ENCODE measurements around the gene NFATC2. TPM values are rescaled to one million over a fixed set of nuclear protein-coding genes. Genes with fewer than 3 reads are reported as not detected.
"Not testable (repeated sequence)": the region's sequence is repeated elsewhere in the genome, so short reads cannot be mapped to it uniquely, and the experiment has no call there.

The NFATC2 gene
- total RNA-seq, 5 donors from 2014 or later (not counting 1 experiment from before 2014, with no cell fraction given) = 49.0 to 75.9 (median 67.0) TPM

DNA sequence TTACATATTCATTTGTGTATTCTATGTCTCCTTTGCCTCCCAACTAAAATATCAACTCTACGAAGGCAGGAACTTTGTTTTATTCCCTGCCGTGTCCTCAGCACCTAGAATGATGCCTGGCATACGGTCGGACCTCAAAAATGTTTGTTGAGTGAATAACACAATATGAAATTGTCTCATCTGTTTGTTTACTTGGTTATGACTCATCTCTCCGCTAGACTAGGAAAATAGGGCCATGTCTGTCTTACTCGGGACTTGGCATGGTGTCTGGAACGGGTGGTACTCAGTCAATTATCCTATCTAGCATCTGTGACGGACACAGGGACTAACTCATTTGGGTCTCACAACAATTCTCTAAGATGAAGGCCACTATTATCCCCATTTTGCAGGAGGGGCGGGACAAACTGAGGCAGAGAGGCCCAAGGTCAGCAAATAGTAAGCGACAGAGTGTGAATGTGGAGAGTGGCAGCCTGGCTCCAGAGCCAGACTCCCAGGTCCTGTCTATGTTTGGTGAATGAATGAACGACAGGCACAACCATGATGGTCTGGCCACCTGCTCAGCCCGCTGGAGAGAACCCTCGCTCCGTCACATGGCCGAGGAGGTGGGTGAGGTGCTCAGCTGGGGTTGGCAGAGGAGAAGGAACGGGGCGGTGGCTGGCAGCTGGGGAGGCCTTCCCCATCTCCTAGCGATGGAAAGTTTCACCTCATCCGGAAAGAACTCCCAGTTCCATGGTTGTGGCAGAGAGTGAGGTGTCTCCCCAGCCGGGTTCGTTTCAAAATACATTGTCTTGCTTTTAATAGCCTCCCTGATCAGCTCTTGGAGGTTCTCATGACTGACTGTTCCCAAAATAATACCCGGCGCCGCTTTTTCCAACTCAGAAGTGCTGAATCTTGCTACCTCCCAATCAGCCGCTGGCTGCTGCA lies 27.6 kb upstream of the NFATC2 start:
- H3K9me3 ChIP-seq = no peaks in the 10 kb centered on the region
- POLR2A ChIA-PET = no interaction called here
- H3K4me1 ChIP-seq (ENCODE audit: control insufficient read depth in 1 of 2, extremely low read depth in 1 of 2, insufficient read depth in 2 of 2, low read length in 2 of 2) = no peaks in the 10 kb centered on the region
- H3K4me3 ChIP-seq (ENCODE audit: control insufficient read depth in 1 of 2, extremely low read depth in 1 of 2, low read length in 1 of 2) = no peak overlapping the region
- no peak for DNase-seq
- Mint-ChIP-seq H3K4me1 (no peaks in the 10 kb centered on the region), H3K27ac (no peak overlapping the region), H3K27me3 (peaks cover 4 to 8% of the 10 kb centered on the region in 2 donors), H3K4me3 (no peak overlapping the region), H3K36me3 (no peaks in the 10 kb centered on the region), H3K9me3 (peaks cover 0 to 12% (median 6%) of the 10 kb centered on the region in 3 donors)
- ATAC-seq (replicated peaks in 1 of 4) = no peak
- CTCF ChIA-PET = no interaction called here
- no peaks in the 10 kb centered on the region for H3K36me3 ChIP-seq (ENCODE audit: control insufficient read depth in 2 of 2, extremely low read depth in 1 of 2, insufficient read depth in 1 of 2, low read length in 1 of 2)
- H3K27me3 ChIP-seq (replicated peaks in 1 of 2; ENCODE audit: control insufficient read depth in 2 of 2, extremely low read depth in 1 of 2, insufficient read depth in 2 of 2, low read length in 1 of 2) = peaks cover 0 to 21% of the 10 kb centered on the region in 2 experiments
- H3K27ac ChIP-seq (ENCODE audit: low read length) = no peak overlapping the region
- WGBS (ENCODE audit: insufficient coverage) = 88% methylated on average over 11 of the region's 25 CpGs

DNA sequence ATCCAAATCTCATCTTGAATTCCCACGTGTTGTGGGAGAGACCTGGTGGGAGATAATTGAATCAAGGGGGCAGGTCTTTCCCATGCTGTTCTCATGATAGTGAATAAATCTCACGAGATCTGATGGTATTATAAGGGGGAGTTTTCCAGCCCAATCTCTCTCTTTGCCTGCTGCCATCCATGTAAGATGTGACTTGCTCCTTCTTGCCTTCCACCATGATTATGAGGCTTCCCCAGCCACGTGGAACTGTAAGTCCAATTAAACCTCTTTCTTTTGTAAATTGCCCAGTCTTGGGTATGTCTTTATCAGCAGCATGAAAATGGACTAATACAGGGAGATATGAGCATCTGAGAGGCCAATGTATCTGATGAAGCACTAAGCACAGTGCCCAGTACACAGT lies 26.0 kb upstream of the NFATC2 start:
- no CpG with 5 or more reads among the region's 3 CpGs for WGBS (ENCODE audit: insufficient coverage)

DNA sequence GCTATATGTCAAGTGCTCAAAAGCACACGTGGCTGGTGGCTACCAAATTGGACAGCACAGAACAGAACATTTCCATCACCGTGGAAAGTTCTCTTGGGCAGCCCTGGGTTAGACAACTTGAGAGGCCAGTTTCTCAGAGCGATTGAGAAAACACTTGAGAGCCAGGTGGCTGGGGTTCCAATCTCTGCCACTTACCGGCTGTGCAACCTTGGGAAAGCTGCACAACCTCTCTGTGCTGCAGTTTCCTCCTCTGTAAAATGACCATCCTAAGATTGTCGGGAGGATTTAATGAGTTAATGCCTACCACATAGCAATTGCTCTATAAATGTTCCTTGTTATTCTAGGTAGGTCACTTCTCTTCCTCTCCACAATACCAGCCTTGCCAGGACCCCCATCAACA lies 25.1 kb upstream of the NFATC2 start:
- no peak overlapping the region for H3K4me3 Mint-ChIP-seq
- CTCF ChIA-PET = no interaction called here
- DNase-seq = no peak
- no peak for ATAC-seq (replicated peaks in 1 of 4)
- no peak overlapping the region for H3K27ac ChIP-seq (ENCODE audit: low read length)
- H3K36me3 ChIP-seq (ENCODE audit: control insufficient read depth in 2 of 2, extremely low read depth in 1 of 2, insufficient read depth in 1 of 2, low read length in 1 of 2) = no peaks in the 10 kb centered on the region
- peaks cover 0 to 14% (median 11%) of the 10 kb centered on the region in 3 donors for H3K4me1 Mint-ChIP-seq
- 90% methylated on average over 4 of the region's 5 CpGs for WGBS (ENCODE audit: insufficient coverage)
- POLR2A ChIA-PET = no interaction called here
- H3K36me3 Mint-ChIP-seq = no peaks in the 10 kb centered on the region
- peaks cover 2 to 6% of the 10 kb centered on the region in 2 experiments for H3K4me1 ChIP-seq (ENCODE audit: control insufficient read depth in 1 of 2, extremely low read depth in 1 of 2, insufficient read depth in 2 of 2, low read length in 2 of 2)
- H3K27ac Mint-ChIP-seq = no peak overlapping the region
- peaks cover 18 to 19% of the 10 kb centered on the region in 2 donors for H3K27me3 Mint-ChIP-seq
- no peak overlapping the region for H3K4me3 ChIP-seq (ENCODE audit: control insufficient read depth in 1 of 2, extremely low read depth in 1 of 2, low read length in 1 of 2)
- H3K27me3 ChIP-seq (replicated peaks in 1 of 2; ENCODE audit: control insufficient read depth in 2 of 2, extremely low read depth in 1 of 2, insufficient read depth in 2 of 2, low read length in 1 of 2) = peaks cover 8 to 36% of the 10 kb centered on the region in 2 experiments
- H3K9me3 ChIP-seq = no peaks in the 10 kb centered on the region
- peaks cover 0 to 12% (median 6%) of the 10 kb centered on the region in 3 donors for H3K9me3 Mint-ChIP-seq

More for the DNA sequence above, 26.0 kb upstream of the NFATC2 start:
- ATAC-seq (replicated peaks in 1 of 4); H3K4me1 Mint-ChIP-seq; H3K27ac Mint-ChIP-seq; H3K4me3 Mint-ChIP-seq; H3K9me3 ChIP-seq; H3K4me3 ChIP-seq (ENCODE audit: control insufficient read depth in 1 of 2, extremely low read depth in 1 of 2, low read length in 1 of 2); POLR2A ChIA-PET; DNase-seq; H3K36me3 ChIP-seq (ENCODE audit: control insufficient read depth in 2 of 2, extremely low read depth in 1 of 2, insufficient read depth in 1 of 2, low read length in 1 of 2); H3K4me1 ChIP-seq (ENCODE audit: control insufficient read depth in 1 of 2, extremely low read depth in 1 of 2, insufficient read depth in 2 of 2, low read length in 2 of 2); H3K27ac ChIP-seq (ENCODE audit: low read length); H3K36me3 Mint-ChIP-seq: not testable (repeated sequence)
- H3K27me3 ChIP-seq (replicated peaks in 1 of 2; ENCODE audit: control insufficient read depth in 2 of 2, extremely low read depth in 1 of 2, insufficient read depth in 2 of 2, low read length in 1 of 2) = peaks cover 6 to 28% of the 10 kb centered on the region in 2 experiments
- CTCF ChIA-PET = interaction anchor here in 1 of 2 donors (0.6 kb wide), 1 partner anchor 126 kb away, joined by 3 read pairs; no protein-coding TSS in a partner anchor
- Mint-ChIP-seq H3K9me3 (peaks cover 0 to 12% (median 6%) of the 10 kb centered on the region in 3 donors), H3K27me3 (peaks cover 10 to 11% of the 10 kb centered on the region in 2 donors)

DNA sequence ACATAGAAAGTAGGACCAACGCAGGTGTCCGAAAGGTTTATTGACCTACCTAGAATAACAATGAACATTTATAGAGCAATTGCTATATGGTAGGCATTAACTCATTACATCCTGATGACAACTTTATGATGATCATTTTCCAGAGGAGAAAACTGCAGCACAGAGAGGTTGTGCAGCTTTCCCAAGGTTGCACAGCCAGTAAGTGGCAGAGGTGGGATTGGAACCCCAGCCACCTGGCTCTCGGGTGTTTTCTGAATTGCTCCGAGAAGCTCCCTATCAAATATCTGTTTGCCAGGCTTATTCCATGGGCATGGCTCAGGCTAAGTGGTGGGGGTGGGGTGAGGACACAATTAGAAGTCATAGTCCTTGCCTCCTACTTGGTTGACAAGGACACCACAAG lies 24.1 kb upstream of the NFATC2 start:
- H3K9me3 ChIP-seq = no peaks in the 10 kb centered on the region
- H3K27ac ChIP-seq (ENCODE audit: low read length) = no peak overlapping the region
- Mint-ChIP-seq H3K27me3 (peaks cover 21 to 24% of the 10 kb centered on the region in 2 donors), H3K4me3 (no peak overlapping the region), H3K4me1 (peaks cover 3 to 20% (median 14%) of the 10 kb centered on the region in 3 donors), H3K36me3 (no peaks in the 10 kb centered on the region), H3K9me3 (peaks cover 0 to 12% (median 6%) of the 10 kb centered on the region in 3 donors), H3K27ac (no peak overlapping the region)
- ATAC-seq (replicated peaks in 1 of 4) (no peak), DNase-seq (no peak)
- ChIA-PET POLR2A (no interaction called here), CTCF (interaction anchor here (0.5 to 0.6 kb wide), 3 partner anchors 24 to 148 kb away, joined by 3 to 10 read pairs (median 4); partner anchors contain the start of gene NFATC2 (in 1 of the 2))
- H3K4me3 ChIP-seq (ENCODE audit: control insufficient read depth in 1 of 2, extremely low read depth in 1 of 2, low read length in 1 of 2) = no peak overlapping the region
- H3K36me3 ChIP-seq (ENCODE audit: control insufficient read depth in 2 of 2, extremely low read depth in 1 of 2, insufficient read depth in 1 of 2, low read length in 1 of 2) = no peaks in the 10 kb centered on the region
- H3K27me3 ChIP-seq (replicated peaks in 1 of 2; ENCODE audit: control insufficient read depth in 2 of 2, extremely low read depth in 1 of 2, insufficient read depth in 2 of 2, low read length in 1 of 2) = peaks cover 11 to 45% of the 10 kb centered on the region in 2 experiments
- 100% methylated on average over 1 of the region's 4 CpGs for WGBS (ENCODE audit: insufficient coverage)
- peaks cover 10 to 16% of the 10 kb centered on the region in 2 experiments for H3K4me1 ChIP-seq (ENCODE audit: control insufficient read depth in 1 of 2, extremely low read depth in 1 of 2, insufficient read depth in 2 of 2, low read length in 2 of 2)

DNA sequence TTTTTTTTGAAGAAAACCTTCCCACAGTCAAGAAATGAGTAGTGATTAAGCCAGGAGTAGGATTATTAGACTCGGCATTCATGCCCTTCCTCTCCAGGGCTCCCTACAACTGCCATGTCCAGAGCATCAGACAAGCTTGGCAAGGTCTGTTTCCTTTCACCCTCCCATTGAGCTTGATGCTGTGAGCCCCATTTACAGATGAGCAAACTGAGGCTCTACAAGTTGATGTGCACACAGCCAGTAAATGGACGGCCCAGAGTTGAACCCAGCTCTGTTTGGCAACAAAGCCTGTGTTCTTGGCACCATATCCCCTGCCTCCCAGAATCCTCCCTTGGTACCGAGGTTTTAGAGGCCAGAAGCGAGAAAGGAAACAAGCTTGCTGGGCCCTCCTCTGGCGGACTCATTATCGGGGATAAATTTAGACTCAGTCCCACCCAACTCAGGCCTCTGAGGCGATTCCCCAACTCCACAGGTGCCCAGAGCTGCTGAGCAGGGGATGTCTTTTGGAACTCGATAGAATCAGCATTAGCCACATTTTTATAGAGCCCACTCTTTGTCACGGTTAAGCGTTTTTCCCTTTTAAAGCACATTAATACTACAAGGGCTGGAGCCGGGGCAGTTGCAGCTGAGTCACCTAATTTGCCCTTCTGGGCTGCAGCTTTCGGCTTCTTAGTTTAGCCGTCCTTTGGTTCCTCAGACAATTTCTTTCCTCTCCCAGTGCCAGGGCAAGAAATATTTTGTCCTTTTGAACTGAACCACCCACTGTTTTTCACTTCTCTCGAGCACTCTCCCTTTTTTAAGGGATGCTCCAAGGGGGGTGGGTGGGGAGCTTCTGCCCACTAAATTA lies 23.0 kb upstream of the NFATC2 start:
- H3K4me1 Mint-ChIP-seq = peaks cover 14 to 30% (median 23%) of the 10 kb centered on the region in 3 donors
- no peak overlapping the region for H3K27ac ChIP-seq (ENCODE audit: low read length)
- no peak overlapping the region for H3K27ac Mint-ChIP-seq
- CTCF ChIA-PET = interaction anchor here in 1 of 2 donors (0.6 kb wide), 1 partner anchor 147 kb away, joined by 10 read pairs; no protein-coding TSS in a partner anchor
- no peaks in the 10 kb centered on the region for H3K9me3 ChIP-seq
- no peaks in the 10 kb centered on the region for H3K36me3 ChIP-seq (ENCODE audit: control insufficient read depth in 2 of 2, extremely low read depth in 1 of 2, insufficient read depth in 1 of 2, low read length in 1 of 2)
- H3K4me3 ChIP-seq (ENCODE audit: control insufficient read depth in 1 of 2, extremely low read depth in 1 of 2, low read length in 1 of 2) = no peak overlapping the region
- H3K36me3 Mint-ChIP-seq = no peaks in the 10 kb centered on the region
- H3K27me3 ChIP-seq (replicated peaks in 1 of 2; ENCODE audit: control insufficient read depth in 2 of 2, extremely low read depth in 1 of 2, insufficient read depth in 2 of 2, low read length in 1 of 2) = peaks cover 14 to 52% of the 10 kb centered on the region in 2 experiments
- H3K27me3 Mint-ChIP-seq = peaks cover 30 to 33% of the 10 kb centered on the region in 2 donors
- POLR2A ChIA-PET = no interaction called here
- DNase-seq (no peak), ATAC-seq (replicated peaks in 1 of 4) (no peak)
- no peak overlapping the region for H3K4me3 Mint-ChIP-seq
- 80% methylated on average over 8 of the region's 14 CpGs for WGBS (ENCODE audit: insufficient coverage)
- H3K4me1 ChIP-seq (ENCODE audit: control insufficient read depth in 1 of 2, extremely low read depth in 1 of 2, insufficient read depth in 2 of 2, low read length in 2 of 2) = peaks cover 14 to 26% of the 10 kb centered on the region in 2 experiments
- peaks cover 0 to 12% (median 6%) of the 10 kb centered on the region in 3 donors for H3K9me3 Mint-ChIP-seq
